ENCODE measurements around the gene CD226. TPM values are rescaled to one million over a fixed set of nuclear protein-coding genes. Genes with fewer than 3 reads are reported as not detected.
"Not testable (repeated sequence)": the region's sequence is repeated elsewhere in the genome, so short reads cannot be mapped to it uniquely, and the experiment has no call there.

CD226 gene
- total RNA-seq = 2.1 TPM

DNA sequence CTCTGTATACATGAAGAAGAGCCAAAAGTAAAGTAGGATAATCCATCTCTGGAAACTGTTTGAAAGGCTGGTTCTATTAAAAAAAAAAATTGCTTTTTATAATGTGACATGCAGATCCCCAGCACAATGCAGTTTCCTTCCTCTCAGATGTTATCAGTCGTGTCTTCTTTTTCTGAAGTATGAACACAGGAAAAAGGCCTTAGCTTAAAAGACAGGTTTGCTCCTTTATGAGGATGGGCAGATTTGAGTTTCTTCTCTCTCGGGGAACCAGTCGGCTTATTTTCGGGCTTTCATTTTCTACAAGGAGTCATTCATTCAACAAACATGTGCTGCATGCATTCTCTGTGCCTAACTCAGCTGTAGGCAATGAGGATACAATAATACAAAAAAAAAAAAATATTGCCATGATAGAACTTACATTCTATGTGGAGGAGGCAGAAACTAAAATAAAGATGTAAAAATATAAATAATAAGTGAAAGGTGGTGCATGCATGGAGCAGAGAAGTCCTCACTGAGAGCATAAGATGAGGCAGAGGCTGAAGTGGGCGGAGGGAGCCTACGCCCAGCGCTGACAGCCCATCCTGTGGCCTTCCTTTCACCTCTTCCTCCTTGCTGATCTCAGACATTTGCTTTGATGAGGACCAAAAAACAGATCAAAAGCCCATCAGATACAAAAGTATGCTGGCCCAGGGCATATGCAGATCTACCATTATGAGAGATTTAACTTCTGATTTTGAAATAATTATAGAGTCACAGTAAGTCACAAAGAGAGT, at the start of gene CD226:
Gene CD226, minus strand, starts transcription at position 513 of the 773 bp plus-strand sequence. Its CDS starts 467 bp downstream, at position 46.
- no peak for DNase-seq

DNA sequence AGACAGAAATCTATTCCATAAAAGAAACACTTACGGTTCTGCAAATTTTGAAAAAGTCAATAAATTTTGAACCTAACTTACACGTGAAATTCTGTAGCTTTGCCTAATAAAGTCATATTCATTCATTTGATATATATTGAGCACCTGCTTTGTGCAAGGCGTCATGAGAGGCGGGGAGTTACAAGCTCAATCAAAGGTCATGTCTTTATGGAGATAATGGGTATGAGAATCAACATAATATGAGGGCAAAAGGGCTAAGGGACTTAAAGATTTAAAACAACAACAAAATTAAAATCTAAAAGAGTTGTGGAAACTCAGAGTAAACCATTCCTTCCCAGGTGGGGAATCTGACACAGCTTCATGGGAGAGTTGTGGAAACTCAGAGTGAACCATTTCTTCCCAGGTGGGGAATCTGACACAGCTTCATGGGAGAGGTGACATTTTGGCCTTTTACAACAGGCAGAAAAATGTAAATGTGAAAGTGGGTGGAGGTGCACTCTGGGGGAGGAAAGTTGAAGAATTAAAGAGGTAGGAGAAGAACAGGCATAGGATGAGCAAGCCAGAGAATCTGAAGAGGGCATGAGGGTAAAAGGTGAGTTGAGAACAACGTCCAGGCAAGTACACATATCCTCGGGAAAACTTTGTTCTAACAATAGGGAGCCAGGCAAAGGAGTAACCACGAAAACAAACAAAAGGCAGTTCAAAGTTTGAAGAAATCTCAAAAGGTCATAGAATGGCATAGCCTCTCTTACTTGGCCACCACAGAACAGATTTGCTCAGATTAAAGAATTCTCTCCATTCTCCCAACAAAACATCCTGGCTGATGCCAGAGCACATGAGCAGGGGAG, 49.5 kb upstream of the CD226 start:
- no peak for DNase-seq

- no peak for DNase-seq
These were observed 48.7 kb upstream of the CD226 start for GRCh38 chr18:69996417-69996816.

DNA sequence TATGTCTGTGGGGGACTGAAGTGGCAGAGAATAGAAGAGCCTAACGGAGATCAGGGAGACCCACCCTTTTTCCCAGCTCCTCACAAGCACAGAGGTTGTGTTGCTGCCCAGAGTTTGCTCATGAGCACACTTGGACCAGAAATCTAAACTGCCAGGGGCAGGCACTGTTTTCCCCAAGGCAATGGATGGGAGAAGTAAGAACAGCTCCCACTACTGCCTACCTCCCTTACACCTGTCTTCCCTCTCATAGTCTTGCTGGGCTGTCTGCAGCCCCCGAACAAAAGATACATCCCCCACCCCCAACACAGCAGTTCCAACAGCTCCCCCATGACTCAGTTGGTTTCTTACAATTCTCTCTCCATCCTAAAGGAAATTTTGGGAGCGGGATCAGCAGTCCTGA, 48.1 kb upstream of the CD226 start:
- no peak for DNase-seq

GRCh38 chr18:69992776-69993175, 45.1 kb upstream of the CD226 start:
- DNase-seq = no peak

- no peak for DNase-seq
These were observed 40.2 kb upstream of the CD226 start for GRCh38 chr18:69987870-69988269.

GRCh38 chr18:69985239-69985638, 37.6 kb upstream of the CD226 start:
- DNase-seq = no peak

- DNase-seq = no peak
These were observed 34.7 kb upstream of the CD226 start for GRCh38 chr18:69982417-69982816.

DNA sequence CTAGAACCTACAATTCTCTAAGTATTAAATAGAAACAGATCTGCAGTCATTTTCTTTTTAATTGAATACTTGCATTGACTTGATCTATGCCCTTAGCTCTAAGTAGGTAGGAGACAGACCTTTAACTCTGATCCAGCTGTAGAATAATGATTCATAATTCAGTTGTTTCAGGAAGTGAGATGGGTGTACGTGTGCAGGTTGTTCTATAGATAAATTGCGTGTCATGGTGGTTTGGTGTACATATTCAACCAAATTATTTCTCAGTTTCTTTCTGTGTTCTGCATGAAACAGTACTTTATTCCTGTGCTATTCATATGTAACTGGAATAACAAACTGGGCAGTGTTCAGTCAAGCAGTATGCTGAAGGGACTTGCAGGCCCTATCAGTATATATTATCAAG, 34.3 kb upstream of the CD226 start:
- DNase-seq = no peak

- peak; percentile 6 for DNase-seq
These were observed 33.5 kb upstream of the CD226 start for GRCh38 chr18:69980982-69981804.

GRCh38 chr18:69980509-69980908, 32.8 kb upstream of the CD226 start:
- no peak for DNase-seq

GRCh38 chr18:69978732-69979715, 31.4 kb upstream of the CD226 start:
- DNase-seq = no peak

DNA sequence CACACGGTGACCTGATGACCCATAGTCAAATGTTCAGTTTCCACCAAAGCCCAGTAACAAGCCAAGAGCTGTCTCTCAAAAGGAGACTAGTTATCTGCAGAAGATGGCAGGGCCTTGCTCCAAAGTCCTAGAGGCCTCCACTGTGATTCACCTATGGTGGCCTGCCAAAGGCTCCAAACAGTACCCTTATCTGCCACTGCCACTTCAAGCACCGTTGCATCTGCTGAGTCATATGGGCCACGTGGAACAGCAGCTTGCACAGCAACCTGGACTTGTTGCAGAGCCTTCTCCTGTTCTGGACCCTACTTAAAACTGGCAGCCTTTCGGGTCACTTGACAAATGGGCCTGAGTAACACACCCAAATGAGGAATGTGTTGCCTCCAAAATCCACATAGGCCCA, 27.6 kb upstream of the CD226 start:
- DNase-seq = not testable (repeated sequence)

DNA sequence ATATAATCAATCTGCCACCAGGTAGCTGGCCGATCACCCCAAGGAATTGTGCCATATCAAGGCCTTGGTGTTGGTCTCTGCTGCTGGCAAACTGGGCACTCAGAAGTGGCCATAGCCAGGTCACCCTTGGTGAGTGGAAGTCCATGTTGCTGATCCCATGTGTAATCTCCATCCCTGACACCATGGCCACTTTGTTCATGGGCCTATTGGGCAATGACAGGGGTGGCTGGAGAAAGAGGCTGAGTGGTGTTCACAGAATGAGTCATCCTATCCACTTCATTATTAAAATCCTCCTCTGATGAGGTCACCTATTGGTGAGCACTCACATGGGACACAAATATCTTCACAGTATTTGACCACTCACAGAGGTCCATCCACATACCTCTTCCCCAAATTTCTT, 26.7 kb upstream of the CD226 start:
- DNase-seq = no peak

GRCh38 chr18:69969491-69969890, 21.8 kb upstream of the CD226 start:
- DNase-seq = no peak

DNA sequence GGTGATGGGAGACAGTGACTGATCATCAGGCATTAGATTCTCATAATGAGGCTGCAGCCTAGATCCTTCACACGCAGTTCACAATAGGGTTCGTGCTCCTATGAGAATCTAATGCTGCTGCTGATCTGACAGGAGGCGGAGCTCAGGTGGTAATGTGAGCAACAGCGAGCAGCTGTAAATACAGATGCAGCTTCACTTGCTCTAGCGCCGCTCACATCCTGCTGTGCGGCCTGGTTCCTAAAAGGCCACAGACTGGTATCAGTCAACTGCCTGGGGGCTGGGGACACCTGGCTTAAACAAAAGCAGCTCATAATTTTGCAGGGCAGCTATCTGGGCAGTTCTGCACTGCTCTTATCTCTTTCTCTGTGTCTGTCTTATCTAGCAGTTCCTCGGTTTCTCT, 20.4 kb upstream of the CD226 start:
- no peak for DNase-seq

GRCh38 chr18:69963196-69963595, 15.5 kb upstream of the CD226 start:
- no peak for DNase-seq

GRCh38 chr18:69961718-69962117, 14.0 kb upstream of the CD226 start:
- DNase-seq = no peak

GRCh38 chr18:69958422-69958821, 10.7 kb upstream of the CD226 start:
- no peak for DNase-seq

DNA sequence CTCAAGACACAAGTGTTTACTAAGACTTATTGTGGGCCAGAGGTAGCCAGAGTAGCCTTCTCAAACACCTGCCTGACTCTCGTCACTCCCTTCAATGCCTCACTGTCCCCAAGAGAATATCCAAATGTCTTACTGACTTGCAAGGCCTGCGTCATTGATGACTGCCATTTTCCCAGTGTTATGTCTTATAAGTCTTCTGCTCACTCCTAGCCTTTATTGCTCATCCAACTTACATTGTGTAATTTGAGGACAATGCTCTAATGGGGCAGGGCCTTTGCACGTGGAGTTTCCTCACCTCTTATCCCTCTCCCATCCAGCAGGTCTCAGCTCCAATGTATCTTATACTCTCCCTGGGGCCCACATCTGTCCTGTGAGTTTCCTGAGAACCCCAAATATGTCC, 10.1 kb upstream of the CD226 start:
- no peak for DNase-seq

All from tongue (tissue), 2 donors.